ENCODE data around the gene DHCR7.

DHCR7 gene

DNA sequence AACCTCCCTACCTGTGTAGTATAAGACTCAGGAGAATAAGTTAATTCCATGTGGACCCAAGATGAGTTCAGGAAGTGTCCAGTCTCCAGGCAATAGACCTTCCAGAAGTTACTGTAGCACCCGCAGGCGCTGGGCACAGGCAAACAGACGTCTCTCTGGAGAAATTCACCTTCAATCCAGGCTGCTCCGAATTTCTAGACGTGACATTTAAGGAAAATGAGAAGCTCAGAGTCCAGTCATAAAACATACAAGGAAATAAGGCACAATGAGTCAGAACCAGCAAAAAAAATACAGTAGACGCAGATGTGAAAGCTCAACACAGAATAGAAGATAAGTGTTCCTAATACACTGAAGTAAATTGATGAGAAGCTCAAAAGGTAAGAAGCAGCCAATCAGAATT, 19.0 kb upstream of the DHCR7 start:
- H3K9me2 ChIP-seq (replicated peaks; ENCODE audit: insufficient read depth, low read length): no peaks in the 10 kb centered on the region

DNA sequence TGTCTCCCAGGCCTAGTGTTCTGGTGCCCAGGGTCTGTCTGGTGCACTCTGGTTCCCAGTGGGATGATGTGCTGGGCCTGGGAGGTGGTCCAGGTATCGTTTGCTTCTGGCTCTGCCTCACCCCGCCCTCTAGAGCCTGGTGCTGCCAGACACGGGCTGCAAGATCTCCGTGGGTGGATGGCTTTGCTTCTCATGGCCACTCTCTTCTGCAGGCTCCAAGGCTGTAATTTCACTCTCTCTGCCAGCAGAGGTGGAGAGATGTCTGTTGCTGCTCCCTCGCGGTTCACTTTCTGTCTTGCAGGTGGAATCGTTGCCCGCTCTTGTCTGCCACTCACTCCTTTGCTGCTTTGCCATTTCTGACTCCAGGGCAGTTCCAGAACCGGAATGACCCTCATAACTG, 18.2 kb upstream of the DHCR7 start:
- no peaks in the 10 kb centered on the region for H4K20me1 ChIP-seq (ENCODE audit: low read depth, low read length)
- no peaks in the 10 kb centered on the region for H3K9me3 ChIP-seq (ENCODE audit: insufficient read depth, low read length)
- no peaks in the 10 kb centered on the region for H3K27me3 ChIP-seq (ENCODE audit: low read length)
- H3K4me2 ChIP-seq (ENCODE audit: low read depth, low read length, poor library complexity, severe bottlenecking): no peak overlapping the region
- no peak overlapping the region for H3K27ac ChIP-seq (ENCODE audit: low read depth, low read length)
- H3K79me2 ChIP-seq (ENCODE audit: insufficient read depth, low read length): no peaks in the 10 kb centered on the region
- no peak overlapping the region for H2AFZ ChIP-seq (ENCODE audit: low read depth, low read length, severe bottlenecking)
- H3K9ac ChIP-seq (ENCODE audit: low read length): no peak overlapping the region
- H3K36me3 ChIP-seq (ENCODE audit: low read length): peaks cover 7% of the 10 kb centered on the region; the same call in 1 of the 2 replicates
- no peak overlapping the region for H3K4me3 ChIP-seq (ENCODE audit: insufficient read depth, low read length, poor library complexity, severe bottlenecking)
- no peaks in the 10 kb centered on the region for H3K9me2 ChIP-seq (replicated peaks; ENCODE audit: insufficient read depth, low read length)
- TF ChIP-seq EZH2phosphoT487 (conservative IDR thresholded peaks at IDR 0.05; ENCODE audit: low read length) (no peak), CTCF (IDR thresholded peaks at IDR 0.05; ENCODE audit: insufficient read depth, low read length, poor library complexity, severe bottlenecking) (no peak)
- no peaks in the 10 kb centered on the region for H3F3A ChIP-seq (ENCODE audit: insufficient read depth)

More for the DNA sequence above, 19.0 kb upstream of the DHCR7 start:
- no peaks in the 10 kb centered on the region for H3K9me3 ChIP-seq (ENCODE audit: insufficient read depth, low read length)
- H4K20me1 ChIP-seq (ENCODE audit: low read depth, low read length): no peaks in the 10 kb centered on the region
- H3K36me3 ChIP-seq (ENCODE audit: low read length): peaks cover 7% of the 10 kb centered on the region; the same call in 1 of the 2 replicates
- no peak overlapping the region for H3K9ac ChIP-seq (ENCODE audit: low read length)
- no peak overlapping the region for H2AFZ ChIP-seq (ENCODE audit: low read depth, low read length, severe bottlenecking)
- no peak overlapping the region for H3K4me2 ChIP-seq (ENCODE audit: low read depth, low read length, poor library complexity, severe bottlenecking)
- TF ChIP-seq CTCF (IDR thresholded peaks at IDR 0.05; ENCODE audit: insufficient read depth, low read length, poor library complexity, severe bottlenecking): no peak
- no peak for TF ChIP-seq EZH2phosphoT487 (conservative IDR thresholded peaks at IDR 0.05; ENCODE audit: low read length)
- H3F3A ChIP-seq (ENCODE audit: insufficient read depth): no peaks in the 10 kb centered on the region
- H3K4me3 ChIP-seq (ENCODE audit: insufficient read depth, low read length, poor library complexity, severe bottlenecking): no peak overlapping the region
- no peaks in the 10 kb centered on the region for H3K79me2 ChIP-seq (ENCODE audit: insufficient read depth, low read length)
- H3K27me3 ChIP-seq (ENCODE audit: low read length): no peaks in the 10 kb centered on the region
- H3K27ac ChIP-seq (ENCODE audit: low read depth, low read length): no peak overlapping the region

GRCh38 chr11:71465054-71465453, 16.9 kb upstream of the DHCR7 start:
- Histone ChIP-seq H4K20me1 (ENCODE audit: low read depth, low read length) (no peaks in the 10 kb centered on the region), H3F3A (ENCODE audit: insufficient read depth) (no peaks in the 10 kb centered on the region), H3K27me3 (ENCODE audit: low read length) (no peaks in the 10 kb centered on the region), H3K27ac (ENCODE audit: low read depth, low read length) (no peak overlapping the region), H2AFZ (ENCODE audit: low read depth, low read length, severe bottlenecking) (no peak overlapping the region), H3K9ac (ENCODE audit: low read length) (no peak overlapping the region), H3K9me3 (ENCODE audit: insufficient read depth, low read length) (no peaks in the 10 kb centered on the region), H3K9me2 (replicated peaks; ENCODE audit: insufficient read depth, low read length) (no peaks in the 10 kb centered on the region), H3K4me3 (ENCODE audit: insufficient read depth, low read length, poor library complexity, severe bottlenecking) (no peak overlapping the region), H3K4me2 (ENCODE audit: low read depth, low read length, poor library complexity, severe bottlenecking) (no peak overlapping the region), H3K36me3 (ENCODE audit: low read length) (peaks cover 7% of the 10 kb centered on the region; the same call in 1 of the 2 replicates), H3K79me2 (ENCODE audit: insufficient read depth, low read length) (no peaks in the 10 kb centered on the region)
- TF ChIP-seq EZH2phosphoT487 (conservative IDR thresholded peaks at IDR 0.05; ENCODE audit: low read length) (no peak), CTCF (IDR thresholded peaks at IDR 0.05; ENCODE audit: insufficient read depth, low read length, poor library complexity, severe bottlenecking) (no peak)

All from SU-DHL-6 (cell line).